ENCODE data around the gene TMCO6. TPM values are rescaled to one million over a fixed set of nuclear protein-coding genes. Genes with fewer than 3 reads are reported as not detected.

Gene TMCO6
- total and polyA plus RNA-seq, 3 donors from 2014 or later: 34.5 to 103 (median 58.0) TPM

DNA sequence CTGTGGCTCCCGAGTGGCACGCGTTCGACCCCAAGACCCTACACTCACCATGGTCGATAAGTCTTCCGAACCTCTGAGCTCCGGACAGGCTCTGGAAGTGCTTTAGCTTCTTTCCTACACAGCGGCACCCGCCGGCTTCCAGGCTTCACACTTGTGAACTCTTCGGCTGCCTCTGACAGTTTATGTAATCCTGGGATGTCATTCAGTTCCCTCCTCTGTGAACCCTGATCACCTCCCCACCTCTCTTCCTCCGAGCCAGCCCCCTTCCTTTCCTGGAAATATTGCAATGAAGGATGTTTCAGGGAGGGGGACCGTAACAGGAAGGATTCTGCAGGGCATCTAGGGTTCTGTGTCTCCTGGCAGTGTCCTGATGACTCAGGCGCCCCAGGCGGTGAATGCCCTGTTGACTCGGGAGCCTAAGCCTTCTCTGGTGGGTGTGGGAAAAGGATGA is 6.2 kb upstream of the TMCO6 start, which contains the start of gene CD14:
TSS of gene CD14 (minus strand) at position 155 of the 451 bp plus-strand sequence. CDS start at position 51, 104 bp downstream.
- H3K27me3 ChIP-seq: no peaks in the 10 kb centered on the region
- intact Hi-C loops (cut with DNase I; ENCODE audit: low total_unique reads): loop anchor here (10.0 kb wide), 1 partner anchor 88 kb away; the partner anchor contains the start of gene EIF4EBP3
- no peaks in the 10 kb centered on the region for H3K36me3 ChIP-seq (ENCODE audit: low read depth, missing control alignments)
- DNase-seq: peak; percentile 67
- WGBS, 2 donors: 12 to 20% methylated on average over 16 of the region's 16 CpGs
- H3K9me3 ChIP-seq: no peaks in the 10 kb centered on the region
- TF ChIP-seq, protein P1, sequence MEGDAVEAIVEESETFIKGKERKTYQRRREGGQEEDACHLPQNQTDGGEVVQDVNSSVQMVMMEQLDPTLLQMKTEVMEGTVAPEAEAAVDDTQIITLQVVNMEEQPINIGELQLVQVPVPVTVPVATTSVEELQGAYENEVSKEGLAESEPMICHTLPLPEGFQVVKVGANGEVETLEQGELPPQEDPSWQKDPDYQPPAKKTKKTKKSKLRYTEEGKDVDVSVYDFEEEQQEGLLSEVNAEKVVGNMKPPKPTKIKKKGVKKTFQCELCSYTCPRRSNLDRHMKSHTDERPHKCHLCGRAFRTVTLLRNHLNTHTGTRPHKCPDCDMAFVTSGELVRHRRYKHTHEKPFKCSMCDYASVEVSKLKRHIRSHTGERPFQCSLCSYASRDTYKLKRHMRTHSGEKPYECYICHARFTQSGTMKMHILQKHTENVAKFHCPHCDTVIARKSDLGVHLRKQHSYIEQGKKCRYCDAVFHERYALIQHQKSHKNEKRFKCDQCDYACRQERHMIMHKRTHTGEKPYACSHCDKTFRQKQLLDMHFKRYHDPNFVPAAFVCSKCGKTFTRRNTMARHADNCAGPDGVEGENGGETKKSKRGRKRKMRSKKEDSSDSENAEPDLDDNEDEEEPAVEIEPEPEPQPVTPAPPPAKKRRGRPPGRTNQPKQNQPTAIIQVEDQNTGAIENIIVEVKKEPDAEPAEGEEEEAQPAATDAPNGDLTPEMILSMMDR (IDR thresholded peaks at IDR 0.05): no peak
- no peak for TF ChIP-seq POLR2A (IDR thresholded peaks at IDR 0.05)
- peak within 1 kb of the TSS; percentile 56 to 87 for H3K27ac ChIP-seq
- peak within 1 kb of the TSS; percentile 46 to 62 for H3K4me3 ChIP-seq
- peaks cover 5% of the 10 kb centered on the region for H3K4me1 ChIP-seq

- no peak for TF ChIP-seq POLR2A (IDR thresholded peaks at IDR 0.05)
- TF ChIP-seq, protein P1 (IDR thresholded peaks at IDR 0.05): no peak
- H3K4me1 ChIP-seq: peaks cover 5% of the 10 kb centered on the region
- intact Hi-C loops (cut with DNase I; ENCODE audit: low total_unique reads): loop anchor here (10.0 kb wide), 1 partner anchor 89 kb away; the partner anchor contains the start of gene EIF4EBP3
- H3K27me3 ChIP-seq: no peaks in the 10 kb centered on the region
- H3K36me3 ChIP-seq (ENCODE audit: low read depth, missing control alignments): no peaks in the 10 kb centered on the region
- H3K4me3 ChIP-seq: peak overlapping the region in 1 of 2 donors; percentile 62
- WGBS, 2 donors: 70 to 92% methylated on average over 2 of the region's 2 CpGs
- no peaks in the 10 kb centered on the region for H3K9me3 ChIP-seq
- DNase-seq: no peak
- peak overlapping the region; percentile 56 to 87 for H3K27ac ChIP-seq
These were observed 5.8 kb upstream of the TMCO6 start for GRCh38 chr5:140633501-140633900.

- no peak for DNase-seq
These were observed 5.1 kb upstream of the TMCO6 start for GRCh38 chr5:140634103-140634502.

DNA sequence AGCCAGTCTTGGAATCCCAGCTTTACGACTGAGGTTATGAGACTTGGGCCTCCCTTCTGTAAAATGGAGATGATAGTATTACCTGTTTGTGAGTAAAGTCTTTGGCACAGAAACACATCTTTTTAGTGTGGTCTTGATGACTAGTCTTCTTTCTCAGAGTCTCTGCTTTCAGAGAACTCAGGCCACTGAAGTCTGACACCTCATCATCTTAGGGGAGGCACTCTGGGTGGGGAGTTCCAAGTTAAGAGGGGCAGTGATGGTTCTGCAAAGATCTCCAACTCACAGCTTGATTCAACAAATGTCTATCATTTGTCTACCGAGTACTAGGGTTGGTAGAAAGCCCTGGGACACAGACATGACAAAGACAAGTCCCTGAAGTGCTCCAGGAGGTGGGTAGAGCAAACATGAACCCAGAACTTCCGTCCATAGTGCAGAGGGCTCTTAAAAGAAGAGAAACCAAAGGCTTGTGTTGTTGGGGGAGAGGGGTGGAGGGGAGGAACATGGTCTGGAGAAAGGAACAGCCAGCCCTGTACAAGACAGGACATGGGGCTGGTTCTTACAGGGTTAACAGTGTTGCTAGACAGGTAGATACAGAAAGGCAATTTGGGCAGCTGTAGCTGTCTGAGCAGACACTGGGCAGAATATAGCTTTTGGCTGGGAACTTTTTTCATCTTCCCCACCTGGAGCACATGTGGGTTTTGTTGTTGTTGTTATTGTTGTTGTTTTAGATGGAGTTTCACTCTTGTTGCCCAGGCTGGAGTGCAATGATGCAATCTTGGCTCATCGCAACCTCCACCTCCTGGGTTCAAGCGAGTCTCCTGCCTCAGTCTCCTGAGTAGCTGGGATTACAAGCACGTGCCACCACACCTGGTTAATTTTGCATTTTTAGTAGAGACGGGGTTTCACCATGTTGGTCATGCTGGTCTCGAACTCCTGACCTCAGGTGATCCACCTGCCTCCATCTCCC is 3.7 kb upstream of the TMCO6 start:
- TF ChIP-seq, protein P1 (IDR thresholded peaks at IDR 0.05): no peak
- TF ChIP-seq POLR2A (IDR thresholded peaks at IDR 0.05): no peak
- no peaks in the 10 kb centered on the region for H3K27me3 ChIP-seq
- H3K4me1 ChIP-seq: peaks cover 12% of the 10 kb centered on the region
- H3K27ac ChIP-seq: no peak overlapping the region
- H3K9me3 ChIP-seq: no peaks in the 10 kb centered on the region
- 91 to 93% methylated on average over 8 of the region's 8 CpGs for WGBS, 2 donors
- no peak for DNase-seq
- H3K4me3 ChIP-seq: no peak overlapping the region
- H3K36me3 ChIP-seq (ENCODE audit: low read depth, missing control alignments): no peaks in the 10 kb centered on the region
- intact Hi-C loops (cut with DNase I; ENCODE audit: low total_unique reads): loop anchor here (10.0 kb wide), 1 partner anchor 91 kb away; the partner anchor contains the start of gene EIF4EBP3

More at GRCh38 chr5:140634103-140634502, 5.1 kb upstream of the TMCO6 start:
- peaks cover 5% of the 10 kb centered on the region for H3K4me1 ChIP-seq
- TF ChIP-seq, protein P1 (IDR thresholded peaks at IDR 0.05): no peak
- TF ChIP-seq POLR2A (IDR thresholded peaks at IDR 0.05): no peak
- 46 to 48% methylated on average over 3 of the region's 3 CpGs for WGBS, 2 donors
- H3K27ac ChIP-seq: no peak overlapping the region
- no peak overlapping the region for H3K4me3 ChIP-seq
- H3K36me3 ChIP-seq (ENCODE audit: low read depth, missing control alignments): no peaks in the 10 kb centered on the region
- no peaks in the 10 kb centered on the region for H3K9me3 ChIP-seq
- no peaks in the 10 kb centered on the region for H3K27me3 ChIP-seq
- intact Hi-C loops (cut with DNase I; ENCODE audit: low total_unique reads): loop anchor here (10.0 kb wide), 1 partner anchor 89 kb away; the partner anchor contains the start of gene EIF4EBP3
